Right lobe of liver (tissue), 4 donors: Measurements from ENCODE around the gene CA6.

Source experiments
- CTCF ChIP-seq, 4 donors: fragments of 200-600 bp in 3 of 4; fragments of 450-650 bp in 1 of 4; IDR thresholded peaks; one replicate each; pipeline versions ENCODE4 v1.5.1 to v1.8.0; 2016 to 2022; ENCODE audit warnings: antibody characterized with exemption in 4 of 4, mild to moderate bottlenecking in 2 of 4
- POLR2A ChIP-seq: fragments of 450-650 bp; IDR thresholded peaks from one replicate; pipeline ENCODE4 v1.6.1; 2017; ENCODE audit warnings: antibody characterized with exemption, mild to moderate bottlenecking
- donor health status: DM: no; HTN: no; CAD: no.
- donor health status: DM: no; HTN: no; CAD: no.
- donor health status: DM: no; HTN: yes; CAD: no.

GRCh38 chr1:8922962-8923361 lies 22.7 kb upstream of the CA6 start:
- TF ChIP-seq CTCF (IDR thresholded peaks at IDR 0.05) = no peak
- TF ChIP-seq POLR2A = no peak
